Measurements from ENCODE around the gene GRB2.

- TF ChIP-seq CTCF (IDR thresholded peaks at IDR 0.05; ENCODE audit: poor library complexity), result no peak
- TF ChIP-seq EZH2phosphoT487 (IDR thresholded peaks at IDR 0.05; ENCODE audit: low read depth, severe bottlenecking, unreplicated experiment), result no peak
- no peak for TF ChIP-seq EZH2 (IDR thresholded peaks at IDR 0.05; ENCODE audit: borderline replicate concordance)
These were observed 33.5 kb downstream of the GRB2 start for GRCh38 chr17:75371981-75372380.
